GM19324 (cell line): ENCODE results near the gene ZFP36L1.

Source experiments
- ATAC-seq: cut with Tn5 transposase; IDR thresholded peaks from one replicate; pipeline ENCODE4 v1.9.1; 2021; ENCODE audit warnings: mild to moderate bottlenecking, moderate library complexity; ENCODE audit not compliant: unreplicated experiment, low FRiP score

The ZFP36L1 gene

DNA sequence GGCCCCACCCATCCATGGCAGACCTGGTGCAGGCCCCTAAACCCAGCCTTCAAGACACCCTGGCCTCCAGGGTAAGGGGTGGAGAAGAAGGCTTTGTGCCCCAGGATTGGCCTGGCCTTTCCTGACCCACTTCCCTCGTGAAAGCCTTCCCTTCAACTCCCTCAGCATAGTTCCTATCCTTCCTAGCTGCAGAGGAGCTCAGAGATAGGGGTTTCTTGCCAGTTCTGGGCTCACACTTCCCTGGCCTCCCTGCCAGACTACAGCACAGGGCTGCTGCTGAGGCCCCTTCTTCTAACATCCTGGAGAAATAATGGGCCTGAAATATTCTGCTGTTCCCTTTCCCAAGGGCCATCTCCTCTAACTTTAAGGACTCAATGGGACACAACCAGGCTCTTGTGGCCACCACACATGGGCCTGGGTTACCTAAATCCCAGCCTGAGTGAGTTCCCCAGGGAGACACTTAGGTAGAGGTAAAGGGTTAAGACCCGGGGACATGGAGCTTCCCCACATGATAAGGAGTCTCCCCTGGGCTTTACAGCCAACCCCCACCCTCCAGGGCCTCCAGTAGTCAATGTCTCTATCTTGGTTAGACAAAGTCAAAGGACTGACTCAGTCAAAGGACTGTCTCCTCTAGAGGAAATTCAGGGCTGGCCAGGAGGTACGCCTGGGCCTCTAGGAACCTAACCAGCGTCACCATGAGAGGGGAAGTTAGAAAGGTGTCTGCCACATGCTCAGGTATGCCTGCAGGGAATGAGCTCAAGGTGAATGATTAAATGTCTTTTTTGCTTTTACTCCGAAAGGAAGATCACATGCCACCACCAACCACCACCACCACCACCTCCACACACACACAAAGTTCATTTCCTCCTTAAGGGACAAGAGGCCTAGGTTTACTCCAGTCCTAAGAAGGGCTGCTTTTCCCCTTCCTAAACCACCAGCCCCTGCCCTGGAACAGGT is 7.1 kb downstream of the ZFP36L1 start:
- ATAC-seq = no peak

DNA sequence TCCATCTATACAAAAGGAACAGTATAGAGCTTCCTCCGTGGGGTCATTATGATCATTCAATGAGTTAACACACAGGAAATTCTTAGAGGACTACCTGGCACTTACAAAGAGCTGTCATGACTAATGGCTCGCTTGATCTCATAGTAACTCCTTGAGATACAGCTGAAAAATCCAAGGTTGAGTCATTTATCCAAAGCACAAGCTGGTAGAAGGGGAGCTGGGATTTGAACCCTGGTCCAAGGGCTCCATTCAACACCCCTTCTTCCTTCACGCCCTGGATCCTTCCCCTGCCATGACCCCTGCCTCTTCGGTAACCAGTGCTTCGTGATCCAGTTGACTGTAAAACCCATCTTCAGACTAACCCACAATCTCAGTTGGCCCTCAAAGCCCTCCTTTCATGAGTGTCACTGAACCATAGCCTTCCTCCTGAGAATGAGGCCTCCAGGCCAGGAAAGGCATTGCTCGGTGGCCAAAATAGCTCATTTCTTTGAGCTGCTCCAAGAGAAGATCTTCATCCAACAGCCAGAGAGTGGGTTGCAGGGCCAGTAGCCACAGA is 7.8 kb downstream of the ZFP36L1 start:
- no peak for ATAC-seq

DNA sequence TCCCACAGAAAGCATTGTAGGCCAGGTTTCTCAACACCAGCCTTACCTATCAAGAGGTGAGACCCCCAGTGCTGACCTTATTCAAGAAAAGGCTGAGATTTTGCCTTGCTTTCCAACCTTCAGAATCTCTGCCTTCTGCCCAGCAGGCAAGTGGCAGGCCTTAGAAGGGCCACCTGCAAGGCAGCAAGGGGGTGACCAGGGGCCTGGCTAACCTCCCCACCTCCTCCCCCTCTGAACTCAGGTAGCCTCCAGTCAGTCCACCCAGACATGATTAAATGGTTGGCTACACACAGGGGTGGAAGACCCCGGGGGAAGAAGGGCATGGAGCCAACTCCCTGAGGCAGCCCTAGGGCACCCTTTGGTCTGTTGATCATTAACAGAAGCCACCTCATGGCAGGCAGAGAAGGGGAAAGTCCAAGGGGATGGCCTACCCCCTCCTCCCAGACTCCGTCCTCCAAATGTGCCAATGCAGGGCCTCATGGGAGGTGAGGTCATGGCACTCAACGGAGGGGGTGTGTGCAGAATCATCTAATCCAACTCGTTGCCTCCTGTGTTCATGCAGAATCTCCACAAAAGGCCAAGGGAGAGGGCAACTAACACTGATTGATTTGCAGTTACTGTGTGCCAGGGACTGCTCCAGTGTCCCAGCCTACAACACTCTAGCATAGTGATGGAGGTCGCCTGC is 8.5 kb downstream of the ZFP36L1 start:
- ATAC-seq = no peak

DNA sequence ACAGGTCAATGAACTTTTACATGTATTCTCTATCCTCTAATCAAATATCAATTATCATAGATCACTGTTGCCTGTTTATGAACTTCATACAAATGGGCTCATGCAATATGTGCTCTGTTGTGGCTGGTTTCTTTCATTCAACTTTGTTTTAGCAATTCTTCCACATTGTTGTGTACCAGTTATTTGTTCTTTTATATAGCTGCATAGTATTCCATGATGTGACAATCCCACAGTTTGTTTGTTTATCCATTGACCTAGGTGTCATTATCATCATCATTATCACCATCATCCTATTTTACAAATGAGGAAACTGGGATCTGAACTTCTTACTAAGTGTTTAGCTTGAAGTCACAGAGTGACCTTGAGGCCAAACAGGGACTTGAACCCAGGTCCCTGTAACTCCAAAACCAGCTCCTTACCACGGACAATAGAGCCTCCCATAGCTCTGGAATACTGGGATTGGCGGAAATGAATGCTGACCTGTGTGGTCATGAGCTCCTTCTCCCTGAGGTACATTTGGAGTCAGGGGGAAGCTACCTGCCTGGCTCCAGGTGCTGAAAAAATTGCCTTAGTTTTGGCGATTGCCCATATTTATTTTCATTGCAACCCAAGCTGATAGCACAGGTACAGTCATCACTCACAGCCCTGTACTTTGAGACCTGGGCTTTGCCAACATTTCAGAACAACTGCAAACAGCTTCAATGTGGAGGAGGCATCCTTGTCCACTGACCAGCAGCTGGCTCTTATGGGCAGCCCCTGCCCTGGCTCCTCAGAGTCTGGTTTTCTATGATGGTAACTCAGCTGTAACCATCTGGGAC is 9.2 kb downstream of the ZFP36L1 start:
- no peak for ATAC-seq

DNA sequence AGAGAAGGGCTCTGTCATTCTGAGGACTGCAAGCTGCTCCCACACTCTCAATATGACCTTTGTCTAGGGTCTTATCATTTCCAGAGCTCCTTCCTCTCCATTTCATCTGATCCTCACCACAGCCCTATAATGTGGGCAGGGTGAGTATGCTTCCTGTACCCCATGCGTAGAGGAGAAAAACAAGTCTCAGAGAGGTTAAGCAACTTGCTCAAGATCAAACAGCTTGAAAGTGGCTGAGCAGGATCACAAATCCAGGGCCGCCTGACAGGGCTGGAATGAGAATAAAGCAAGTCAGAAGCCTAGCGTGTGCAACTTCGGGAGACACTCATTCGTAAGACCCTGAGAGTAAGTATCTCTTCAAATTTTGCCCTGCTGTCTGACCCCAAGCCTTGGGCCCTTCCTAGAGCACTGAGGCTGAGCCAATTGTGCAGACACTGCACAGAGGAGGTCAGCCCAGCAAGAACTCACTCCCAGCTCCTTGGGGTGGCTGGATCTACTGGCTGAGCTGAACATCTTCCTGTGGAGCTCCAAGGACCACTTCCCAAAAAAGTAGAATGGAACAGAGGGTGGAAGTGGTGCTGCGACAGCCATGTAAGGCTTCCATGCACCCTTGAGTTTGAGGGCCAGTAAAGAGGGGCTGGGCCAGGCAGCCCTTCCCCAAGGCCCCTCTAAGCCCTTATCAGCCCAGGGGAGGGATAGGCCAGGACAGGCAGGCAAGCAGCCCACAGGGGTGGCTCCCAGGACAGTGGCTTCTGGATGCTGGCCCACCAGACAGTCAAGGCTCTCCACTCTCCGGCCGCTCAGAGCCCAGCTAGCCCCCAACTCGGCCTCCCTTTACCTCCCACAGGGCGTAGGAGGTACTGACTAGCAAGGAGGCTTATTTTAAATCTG is 10.5 kb downstream of the ZFP36L1 start:
- ATAC-seq = no peak

DNA sequence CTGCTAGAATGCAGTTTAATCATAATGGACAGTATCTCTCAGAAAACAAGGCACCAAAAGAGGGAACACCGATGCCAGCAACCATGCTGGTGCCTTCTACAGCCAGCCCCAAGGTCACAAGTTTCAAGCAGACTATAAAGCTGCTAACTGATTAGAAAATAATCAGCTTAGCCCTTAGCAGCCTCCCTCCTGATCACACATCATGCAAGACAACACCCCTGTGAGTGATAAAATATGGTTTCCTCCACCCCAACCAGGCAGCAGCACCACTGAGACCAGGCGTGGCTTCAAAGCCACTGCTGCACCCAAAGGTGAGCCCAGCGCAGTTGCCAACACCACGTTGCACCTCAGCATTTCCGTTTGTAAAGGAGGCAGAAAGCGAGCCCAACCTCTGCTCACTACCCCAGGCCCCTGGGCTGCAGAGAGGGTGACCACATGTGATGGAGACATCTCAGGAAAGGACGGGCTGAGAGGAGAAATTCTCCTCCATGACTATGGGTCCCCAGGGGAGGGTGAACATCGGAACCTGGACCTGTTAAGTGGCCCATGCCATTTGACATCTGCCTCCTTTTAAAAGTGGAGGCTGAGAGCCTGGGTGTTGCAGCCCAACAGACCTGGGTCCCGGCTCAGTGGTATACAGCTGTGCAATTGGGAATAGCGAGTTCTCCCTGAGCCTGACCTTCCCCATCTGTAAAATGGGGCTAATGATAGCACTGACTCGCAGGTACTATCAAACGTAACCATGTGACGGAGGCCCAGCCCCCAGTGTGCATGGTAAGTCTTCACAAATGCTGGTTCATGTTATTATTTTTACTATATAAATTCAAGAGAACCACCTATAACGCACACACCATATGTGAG is 11.5 kb downstream of the ZFP36L1 start:
- ATAC-seq = no peak

DNA sequence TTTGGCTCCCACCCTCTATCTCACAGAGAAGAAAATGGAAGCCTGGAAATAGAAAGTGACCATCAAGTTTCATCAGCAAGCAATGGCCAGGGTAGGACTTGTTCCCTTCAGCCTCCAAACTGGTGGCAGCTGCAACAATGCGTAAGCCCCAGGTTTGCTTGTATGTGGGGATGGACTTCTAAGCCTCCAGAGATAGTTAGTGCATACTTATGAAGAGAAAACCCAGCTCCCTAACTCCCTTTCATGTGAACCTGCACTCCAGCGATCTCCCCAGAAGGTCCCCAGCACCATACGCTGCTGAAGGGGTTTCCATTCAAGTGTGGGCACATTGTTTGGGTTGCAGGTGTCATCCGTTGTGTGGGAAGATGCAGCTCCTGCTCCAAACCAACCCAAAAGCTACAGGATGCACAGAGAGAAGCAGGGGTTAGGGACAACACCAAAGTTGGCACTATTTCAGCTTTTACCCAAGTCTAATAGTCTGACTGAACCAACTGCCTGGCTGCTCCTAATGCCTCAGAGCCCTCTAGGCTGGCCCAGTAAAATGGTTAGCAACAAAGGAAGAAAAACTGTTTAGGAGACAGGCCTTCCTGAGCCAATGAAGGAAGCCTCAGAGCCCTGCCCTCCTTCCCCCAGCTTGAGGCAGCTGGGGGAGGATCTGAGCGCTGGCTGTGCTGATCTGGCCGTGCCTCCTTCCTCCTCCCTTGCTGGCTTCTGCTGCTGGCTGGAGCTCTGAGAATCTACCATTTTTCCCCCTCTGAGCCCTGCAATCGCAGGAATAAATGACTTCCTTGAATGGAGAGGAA is 12.3 kb downstream of the ZFP36L1 start:
- no peak for ATAC-seq

DNA sequence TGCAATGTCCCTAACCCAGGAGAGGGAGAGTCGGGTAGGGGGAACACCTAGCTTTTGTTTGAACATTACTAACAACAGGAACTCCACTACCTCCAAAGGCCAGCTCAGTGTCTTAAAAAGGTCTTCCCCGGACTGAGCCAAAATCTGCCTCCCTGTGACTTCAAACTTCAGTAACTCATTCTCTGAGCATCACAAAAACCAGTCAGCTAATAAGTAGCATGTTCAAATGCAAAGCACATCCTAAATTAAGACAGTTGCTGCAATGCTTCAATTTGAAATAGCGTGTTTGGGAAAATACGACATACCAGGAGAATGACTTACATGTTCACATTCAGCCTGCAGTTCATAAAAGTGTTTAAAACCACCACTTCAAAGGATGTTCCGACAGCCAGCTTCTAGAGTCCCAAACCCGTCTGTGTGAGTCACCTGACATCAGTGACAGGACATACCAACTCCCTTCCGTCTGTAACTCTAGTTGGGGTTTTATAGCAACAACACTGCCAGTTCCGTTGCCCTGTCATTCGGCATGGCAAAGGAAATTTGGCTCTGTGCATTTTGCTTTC is 13.0 kb downstream of the ZFP36L1 start:
- no peak for ATAC-seq

DNA sequence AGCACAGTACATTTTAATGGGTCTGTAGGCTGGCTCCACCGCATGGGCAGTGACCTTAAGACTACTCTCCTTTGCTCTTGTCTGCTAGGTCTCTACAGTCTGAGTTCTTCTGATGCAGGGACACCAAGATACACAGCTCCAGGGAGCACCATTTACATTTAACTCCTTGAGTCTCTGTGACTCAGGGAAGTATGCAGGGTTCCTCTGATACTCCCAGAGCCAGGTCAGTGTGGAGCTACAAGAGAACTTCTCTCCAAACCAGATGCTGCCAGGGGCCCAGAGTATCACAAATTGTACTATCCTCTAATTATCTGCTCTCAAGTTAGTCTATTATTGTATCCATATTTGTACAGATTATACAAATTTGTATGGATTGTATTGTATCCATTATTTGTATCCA is 15.2 kb downstream of the ZFP36L1 start:
- no peak for ATAC-seq

DNA sequence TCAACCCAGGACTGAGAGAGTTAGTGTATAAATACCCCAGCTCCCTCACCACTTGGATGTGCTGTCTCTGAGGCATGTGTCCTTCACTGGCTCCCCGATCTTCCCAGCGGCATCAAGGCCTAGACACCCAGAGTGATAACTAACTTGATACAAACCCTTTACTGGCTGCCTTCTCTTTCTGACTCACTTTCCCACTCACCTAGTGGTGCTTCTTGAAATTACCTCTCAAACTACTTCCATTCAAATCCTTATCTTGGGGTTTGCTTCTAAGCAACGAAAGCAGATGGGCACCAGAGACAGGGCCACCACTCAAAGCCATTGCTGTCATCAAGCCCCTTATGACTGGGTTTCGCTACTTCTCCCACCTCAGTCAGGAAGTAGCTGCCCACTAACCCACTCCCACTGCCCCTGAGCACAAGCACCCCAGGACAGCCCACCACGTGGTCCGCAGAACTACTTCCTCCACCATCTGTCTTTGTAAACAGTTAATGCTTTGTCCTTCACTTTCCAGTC is 17.2 kb downstream of the ZFP36L1 start:
- ATAC-seq = no peak

DNA sequence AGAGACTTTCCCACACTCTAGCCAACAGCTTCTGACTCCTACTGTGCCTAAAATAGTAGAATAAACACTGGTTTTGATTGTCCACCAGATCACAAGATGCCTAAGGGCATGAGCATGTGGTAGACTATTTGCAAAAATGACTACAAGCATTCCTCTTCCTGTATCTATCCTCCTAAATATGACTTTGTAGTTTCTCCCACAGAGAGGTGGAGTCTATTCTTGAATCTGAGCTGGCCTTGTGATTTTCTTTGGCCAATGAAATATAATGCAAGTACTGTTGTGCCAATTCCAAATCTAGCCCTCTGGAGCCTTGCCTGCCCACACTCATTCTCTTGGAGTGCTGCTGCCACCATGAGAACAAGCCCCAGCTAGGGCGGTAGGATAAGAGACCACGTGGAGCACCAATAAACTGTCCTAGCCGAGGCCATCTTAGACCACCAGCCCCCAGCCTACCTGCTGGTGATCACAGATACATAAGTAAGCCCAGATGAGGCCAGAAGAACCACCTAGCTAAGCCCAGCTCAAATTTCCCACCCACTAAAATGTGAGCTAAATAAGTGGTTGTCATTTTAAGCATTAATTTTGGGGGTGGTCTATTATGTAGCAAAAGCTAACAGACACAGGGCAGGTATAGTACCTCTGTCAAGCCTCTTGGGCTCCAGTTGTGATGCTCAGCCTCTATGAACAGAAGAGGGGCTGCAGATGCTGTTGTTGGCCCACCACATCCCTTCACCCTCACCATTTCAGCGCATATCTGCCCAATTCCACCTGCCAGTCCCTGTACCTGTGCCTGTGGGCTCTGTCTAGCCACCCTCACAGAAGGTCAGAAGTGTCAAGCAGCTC is 17.9 kb downstream of the ZFP36L1 start:
- no peak for ATAC-seq

DNA sequence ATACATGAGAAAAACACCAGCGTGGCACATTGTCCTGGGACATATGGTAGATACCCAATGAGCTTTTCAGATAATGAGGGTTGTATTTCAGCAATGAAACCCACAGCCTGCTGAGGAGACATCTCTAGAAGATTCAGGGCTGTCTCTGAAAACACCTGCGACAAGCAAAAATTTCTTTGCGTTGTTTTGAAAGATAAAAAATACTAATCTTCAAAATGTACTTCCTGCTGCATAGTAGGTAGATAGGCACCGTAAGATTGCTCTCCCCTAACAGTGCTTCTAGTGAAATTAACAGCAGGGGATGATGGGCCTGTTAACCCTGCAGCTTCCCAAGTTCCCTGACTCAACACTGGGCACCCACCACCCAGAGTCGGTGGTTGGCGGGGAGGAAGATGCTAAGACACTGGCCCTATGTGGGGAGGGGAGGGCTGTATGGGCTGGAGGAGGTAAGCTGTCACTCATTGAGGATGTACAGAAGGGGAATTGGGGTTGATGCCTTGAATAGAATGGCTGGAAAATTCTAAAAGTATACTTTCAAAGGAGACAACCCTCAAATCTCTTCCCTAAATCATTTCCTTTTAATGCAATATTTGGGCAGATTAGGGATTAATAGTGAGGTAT is 20.0 kb downstream of the ZFP36L1 start:
- ATAC-seq = no peak

DNA sequence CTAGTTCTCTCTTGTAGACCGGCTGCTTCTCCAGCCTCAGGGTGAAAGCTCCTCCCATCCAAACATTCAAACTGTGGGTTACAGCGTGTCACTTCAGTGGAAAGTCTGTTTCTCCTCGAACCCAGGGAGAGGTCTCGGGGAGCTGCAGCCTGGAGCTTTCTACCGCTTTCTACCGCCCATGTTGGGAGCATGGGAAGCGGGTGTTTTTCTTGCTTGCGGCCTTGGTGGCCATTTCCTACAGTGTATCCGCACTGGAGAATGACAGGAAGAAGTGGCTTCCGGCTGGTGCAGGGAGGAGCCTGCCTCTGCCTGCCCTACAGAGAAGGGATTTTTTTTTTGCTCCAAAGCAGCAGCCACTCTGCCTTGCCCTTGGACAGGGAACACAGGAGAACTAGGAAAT is 21.2 kb downstream of the ZFP36L1 start:
- no peak for ATAC-seq

DNA sequence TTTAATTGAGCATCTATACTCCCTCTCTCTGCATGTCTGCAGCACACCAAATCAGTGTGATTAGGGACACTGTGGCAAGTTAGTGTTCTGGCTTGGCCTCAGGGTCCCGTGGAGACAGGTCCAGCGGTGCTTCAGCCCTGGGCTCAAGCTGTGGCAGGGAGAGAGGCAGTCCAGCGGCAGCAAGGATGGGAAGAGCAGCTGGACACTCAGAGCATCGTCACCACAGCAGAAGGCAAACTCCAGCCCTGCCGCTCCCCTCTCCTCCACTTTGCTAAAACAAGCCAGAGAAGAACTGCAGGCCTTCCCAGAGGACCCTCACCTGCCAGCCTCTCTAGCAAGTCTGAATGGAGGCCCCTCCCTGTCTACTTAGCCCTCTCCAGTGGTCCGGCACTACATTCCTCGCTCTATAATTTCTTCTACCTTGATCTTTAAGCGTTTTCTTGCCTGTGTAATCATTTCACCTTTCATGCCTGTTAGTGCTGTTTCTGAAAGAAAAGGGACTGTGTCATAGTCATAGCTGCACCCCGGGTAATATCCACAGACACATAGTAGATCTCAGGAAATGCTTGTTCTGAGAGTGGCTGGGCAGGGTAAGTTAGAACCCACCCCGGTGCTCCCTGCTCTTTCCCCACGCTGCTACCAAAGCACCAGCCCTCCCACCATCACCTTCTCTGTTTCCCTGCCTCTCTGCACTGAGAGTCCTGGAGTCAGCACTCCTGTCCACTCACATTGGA is 22.1 kb downstream of the ZFP36L1 start:
- ATAC-seq = no peak

DNA sequence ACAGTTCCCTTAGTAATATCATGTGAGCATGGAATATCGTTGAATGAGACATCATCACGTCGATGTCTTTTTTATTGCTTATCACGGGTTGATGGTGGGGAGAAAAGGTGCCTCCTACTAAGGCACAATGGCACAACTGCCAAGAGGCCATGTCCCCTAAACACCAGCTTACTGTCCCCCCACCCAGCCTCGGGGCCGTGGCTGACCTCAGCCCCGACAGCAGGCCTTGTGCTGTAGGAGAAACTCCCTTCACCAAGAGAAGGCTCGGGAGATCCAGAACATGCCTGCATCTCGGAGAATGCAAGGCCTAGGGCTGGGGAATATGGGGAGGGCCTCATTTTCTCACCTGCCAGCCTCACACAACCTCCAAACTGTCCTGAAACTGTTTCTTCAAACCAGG is 22.8 kb downstream of the ZFP36L1 start:
- ATAC-seq = no peak
